Esophagus squamous epithelium (tissue), 4 donors: ENCODE results near the gene NCK1.

Experiments
- POLR2A ChIP-seq, 4 donors: fragments of 450-650 bp; IDR thresholded peaks; one replicate each; pipeline ENCODE4 v1.6.1; 2017; ENCODE audit warnings: antibody characterized with exemption in 4 of 4, mild to moderate bottlenecking in 4 of 4, moderate library complexity in 3 of 4
- TF ChIP-seq, protein P1 (sequence below), 6 experiments: fragments of 450-650 bp in 4 of 6; fragments of 200-600 bp in 2 of 6; sonication (generic) in 2 of 6; IDR thresholded peaks; one replicate each; pipeline ENCODE4 v1.5.1; 2016 to 2019; ENCODE audit warnings: antibody characterized with exemption in 6 of 6, mild to moderate bottlenecking in 4 of 6, moderate library complexity in 4 of 6

DNA sequence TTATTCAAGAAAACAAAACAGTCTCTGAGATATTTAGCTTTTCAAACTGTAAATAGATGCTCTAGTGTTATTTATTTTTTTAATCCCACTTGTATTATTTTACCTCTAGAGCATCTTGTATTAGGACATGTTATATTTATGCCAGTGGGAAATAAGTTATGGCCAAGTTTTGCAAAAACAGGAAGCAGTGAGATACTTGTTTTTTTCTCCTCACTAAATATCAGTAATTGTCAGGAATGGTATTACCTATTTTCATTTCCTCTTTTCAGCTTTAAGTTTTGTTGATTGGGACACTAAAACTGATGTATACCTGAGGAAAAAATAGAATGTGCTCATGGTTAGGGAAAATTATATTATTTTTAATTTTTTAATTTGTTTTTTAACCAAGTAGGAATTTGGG, 87.1 kb downstream of the NCK1 start:
- TF ChIP-seq, protein P1, sequence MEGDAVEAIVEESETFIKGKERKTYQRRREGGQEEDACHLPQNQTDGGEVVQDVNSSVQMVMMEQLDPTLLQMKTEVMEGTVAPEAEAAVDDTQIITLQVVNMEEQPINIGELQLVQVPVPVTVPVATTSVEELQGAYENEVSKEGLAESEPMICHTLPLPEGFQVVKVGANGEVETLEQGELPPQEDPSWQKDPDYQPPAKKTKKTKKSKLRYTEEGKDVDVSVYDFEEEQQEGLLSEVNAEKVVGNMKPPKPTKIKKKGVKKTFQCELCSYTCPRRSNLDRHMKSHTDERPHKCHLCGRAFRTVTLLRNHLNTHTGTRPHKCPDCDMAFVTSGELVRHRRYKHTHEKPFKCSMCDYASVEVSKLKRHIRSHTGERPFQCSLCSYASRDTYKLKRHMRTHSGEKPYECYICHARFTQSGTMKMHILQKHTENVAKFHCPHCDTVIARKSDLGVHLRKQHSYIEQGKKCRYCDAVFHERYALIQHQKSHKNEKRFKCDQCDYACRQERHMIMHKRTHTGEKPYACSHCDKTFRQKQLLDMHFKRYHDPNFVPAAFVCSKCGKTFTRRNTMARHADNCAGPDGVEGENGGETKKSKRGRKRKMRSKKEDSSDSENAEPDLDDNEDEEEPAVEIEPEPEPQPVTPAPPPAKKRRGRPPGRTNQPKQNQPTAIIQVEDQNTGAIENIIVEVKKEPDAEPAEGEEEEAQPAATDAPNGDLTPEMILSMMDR (IDR thresholded peaks at IDR 0.05), result no peak
- TF ChIP-seq POLR2A (IDR thresholded peaks at IDR 0.05), result no peak
